NCI-H345 treated with DMSO at 0.1 percent for 48 hours (cell line): Measurements from ENCODE around the gene TMBIM6.
"Not testable (repeated sequence)": the region's sequence is repeated elsewhere in the genome, so short reads cannot be mapped to it uniquely, and the experiment has no call there.

ENCODE experiments used
- DNase-seq: peaks from one replicate; lab custom pipeline; 2025; ENCODE audit not compliant: unreplicated experiment; lab: John Stamatoyannopoulos, UW

TMBIM6 gene

GRCh38 chr12:49728446-49728845, 12.9 kb upstream of the TMBIM6 start:
- no peak for DNase-seq

- DNase-seq = no peak
Measured at GRCh38 chr12:49730050-49730449, 11.3 kb upstream of the TMBIM6 start.

- no peak for DNase-seq
Measured at GRCh38 chr12:49730568-49731101, 10.7 kb upstream of the TMBIM6 start.

- no peak for DNase-seq
Measured at GRCh38 chr12:49733219-49734017, 7.9 kb upstream of the TMBIM6 start.

- not testable (repeated sequence) for DNase-seq
Measured at GRCh38 chr12:49734900-49735299, 6.5 kb upstream of the TMBIM6 start.

- not testable (repeated sequence) for DNase-seq
Measured at GRCh38 chr12:49738721-49739120, 2.6 kb upstream of the TMBIM6 start.

GRCh38 chr12:49740277-49740676, 1.1 kb upstream of the TMBIM6 start:
- not testable (repeated sequence) for DNase-seq

GRCh38 chr12:49741882-49742620, 694 bp downstream of the TMBIM6 start:
- DNase-seq = no peak

- no peak for DNase-seq
Measured at GRCh38 chr12:49744363-49744885, 3.1 kb downstream of the TMBIM6 start.

- no peak for DNase-seq
Measured at GRCh38 chr12:49748306-49748705, 6.9 kb downstream of the TMBIM6 start.

- no peak for DNase-seq
Measured at GRCh38 chr12:49748800-49749199, 7.4 kb downstream of the TMBIM6 start.

GRCh38 chr12:49750027-49750995, 9.0 kb downstream of the TMBIM6 start:
- no peak for DNase-seq

- DNase-seq = no peak
Measured at GRCh38 chr12:49750996-49751393, 9.6 kb downstream of the TMBIM6 start.

- DNase-seq = no peak
Measured at GRCh38 chr12:49761677-49762467, 20.5 kb downstream of the TMBIM6 start.

GRCh38 chr12:49762468-49762847, 21.1 kb downstream of the TMBIM6 start:
- no peak for DNase-seq

- DNase-seq = no peak
Measured at GRCh38 chr12:49763006-49763591, 21.7 kb downstream of the TMBIM6 start.

GRCh38 chr12:49764126-49764525, 22.8 kb downstream of the TMBIM6 start:
- no peak for DNase-seq

GRCh38 chr12:49766115-49766455, 24.7 kb downstream of the TMBIM6 start:
- DNase-seq = no peak

GRCh38 chr12:49767333-49767732, 26.0 kb downstream of the TMBIM6 start:
- no peak for DNase-seq

GRCh38 chr12:49773102-49773501, 31.7 kb downstream of the TMBIM6 start:
- DNase-seq = not testable (repeated sequence)
